CD4-positive, alpha-beta T cell (primary cell): ENCODE data around the gene OR6C3. TPM values are rescaled to one million over a fixed set of nuclear protein-coding genes. Genes with fewer than 3 reads are reported as not detected.
"Not testable (repeated sequence)": the region's sequence is repeated elsewhere in the genome, so short reads cannot be mapped to it uniquely, and the experiment has no call there.

Experiments used
- ATAC-seq: fragments of 200-7000 bp; cut with Tn5 transposase; one replicate; pipeline ENCODE4 v1.10.0; 2022; ENCODE audit warnings: mild to moderate bottlenecking; ENCODE audit not compliant: poor library complexity
- CTCF ChIA-PET: fragments of 350-600 bp; sonication (Branson Sonifier 250); formaldehyde crosslinking; loops from one replicate; lab custom pipeline; 2021; ENCODE audit warnings: antibody characterized with exemption, inconsistent platforms; lab: Charles Lee
- POLR2A ChIA-PET: fragments of 350-600 bp; sonication (Branson Sonifier 250); formaldehyde crosslinking; loops from one replicate; lab custom pipeline; 2021; ENCODE audit warnings: antibody characterized with exemption, inconsistent platforms; lab: Charles Lee
- DNase-seq, 14 experiments: peaks; one replicate each; pipeline ENCODE4 v3.0.0-alpha.2; 2013 to 2020; ENCODE audit warnings: mixed read lengths in 2 of 14
- H3K27ac ChIP-seq, 2 donors: one replicate each; pipeline versions ENCODE4 v1.5.1 to v1.7.0; 2013; ENCODE audit warnings: low read length in 2 of 2, low read depth in 1 of 2, mild to moderate bottlenecking in 1 of 2
- H3K27me3 ChIP-seq, 2 experiments: 1 replicate in 1 of 2; 2 replicates in 1 of 2; pipeline versions ENCODE4 v1.6.1 to v1.7.0; 2013; ENCODE audit warnings: low read length in 2 of 2, control low read depth in 1 of 2, mild to moderate bottlenecking in 1 of 2, moderate library complexity in 1 of 2; ENCODE audit not compliant: insufficient read depth in 2 of 2, control insufficient read depth in 1 of 2
- H3K36me3 ChIP-seq: one replicate; pipeline ENCODE4 v1.6.1; 2013; ENCODE audit warnings: low read length, control low read depth; ENCODE audit not compliant: insufficient read depth
- H3K4me1 ChIP-seq: one replicate; pipeline ENCODE4 v1.6.1; 2013; ENCODE audit warnings: low read length, control low read depth; ENCODE audit not compliant: insufficient read depth
- H3K4me3 ChIP-seq: one replicate; pipeline ENCODE4 v1.5.1; 2013; ENCODE audit warnings: mild to moderate bottlenecking, low read length, moderate library complexity
- H3K9me3 ChIP-seq, 2 experiments: 1 replicate in 1 of 2; 2 replicates in 1 of 2; pipeline versions ENCODE4 v1.6.1 to v1.7.0; 2013; ENCODE audit warnings: low read length in 2 of 2, mild to moderate bottlenecking in 2 of 2, control low read depth in 1 of 2, moderate library complexity in 1 of 2; ENCODE audit not compliant: control insufficient read depth in 1 of 2, insufficient read depth in 1 of 2
- H3K27ac Mint-ChIP-seq: one replicate; pipeline ENCODE4 v1.8.0; 2020; ENCODE audit warnings: mixed read lengths
- H3K27me3 Mint-ChIP-seq: one replicate; pipeline ENCODE4 v1.8.0; 2021; ENCODE audit warnings: mixed read lengths
- H3K36me3 Mint-ChIP-seq: one replicate; pipeline ENCODE4 v1.8.0; 2021; ENCODE audit warnings: low read depth, mixed read lengths
- H3K4me1 Mint-ChIP-seq: one replicate; pipeline ENCODE4 v1.8.0; 2021; ENCODE audit warnings: low read depth, mixed read lengths
- H3K4me3 Mint-ChIP-seq: one replicate; pipeline ENCODE4 v1.8.0; 2020; ENCODE audit warnings: mild to moderate bottlenecking, mixed read lengths
- H3K9me3 Mint-ChIP-seq: one replicate; pipeline ENCODE4 v1.8.0; 2020; ENCODE audit warnings: mixed read lengths
- CTCF ChIP-seq: fragments of 200-600 bp; IDR thresholded peaks from one replicate; pipeline ENCODE4 v1.8.0; 2022; ENCODE audit warnings: antibody characterized with exemption, mild to moderate bottlenecking
- intact Hi-C, 2 experiments: fragments of 100-400 bp; cut with DNase I in 1 of 2; cut with micrococcal nuclease in 1 of 2; formaldehyde crosslinking; loops; one replicate each; pipeline versions ENCODE4 v1.15.1 to v1.9.0; 2023 to 2025; cut with DNase I, micrococcal nuclease
- total RNA-seq, 174 experiments: library from RNA in 2 of 174; stranded (reverse) in 2 of 174; gene quantifications; one replicate each; pipeline ENCODE4 v1.2.3 and lab custom pipeline; 2021 to 2026

The OR6C3 gene
- total RNA-seq, 2 experiments from 2014 or later = not detected

- no peaks in the 10 kb centered on the region for H3K36me3 Mint-ChIP-seq
- H3K27ac ChIP-seq = no peak within 1 kb of the TSS
- no peak within 1 kb of the TSS for H3K27ac Mint-ChIP-seq
- H3K9me3 Mint-ChIP-seq = peaks cover 3% of the 10 kb centered on the region
- POLR2A ChIA-PET = no interaction called here
- H3K36me3 ChIP-seq = no peaks in the 10 kb centered on the region
- no peaks in the 10 kb centered on the region for H3K9me3 ChIP-seq
- TF ChIP-seq CTCF = no peak
- intact Hi-C loops = no loop called here
- CTCF ChIA-PET = no interaction called here
- H3K4me1 ChIP-seq = no peaks in the 10 kb centered on the region
- peaks cover 45% of the 10 kb centered on the region for H3K27me3 Mint-ChIP-seq
- peaks cover 0 to 11% of the 10 kb centered on the region in 2 experiments for H3K27me3 ChIP-seq
- H3K4me1 Mint-ChIP-seq = no peaks in the 10 kb centered on the region
- H3K4me3 Mint-ChIP-seq = no peak within 1 kb of the TSS
- H3K4me3 ChIP-seq = no peak within 1 kb of the TSS
- DNase-seq = no peak
- no peak for ATAC-seq
Measured at GRCh38 chr12:55296469-55296868, 34.1 kb upstream of the OR6C3 start, which contains the start of gene OR6C6. OR6C6 (minus strand) TSS chr12:55296569; CDS start chr12:55295232, 1,337 bp downstream.

GRCh38 chr12:55314043-55314442, 16.5 kb upstream of the OR6C3 start, which contains the start of gene OR6C1:
OR6C1 (plus strand) TSS chr12:55314343; CDS start chr12:55320600, 6,257 bp downstream.
- H3K4me1 Mint-ChIP-seq = no peaks in the 10 kb centered on the region
- H3K27me3 ChIP-seq = peaks cover 0 to 15% of the 10 kb centered on the region in 2 experiments
- no peaks in the 10 kb centered on the region for H3K4me1 ChIP-seq
- no peak for DNase-seq
- no peaks in the 10 kb centered on the region for H3K36me3 Mint-ChIP-seq
- no peak within 1 kb of the TSS for H3K27ac ChIP-seq
- H3K9me3 ChIP-seq = peaks cover 0 to under 1% of the 10 kb centered on the region in 2 experiments
- H3K4me3 ChIP-seq = no peak within 1 kb of the TSS
- peaks cover 33% of the 10 kb centered on the region for H3K27me3 Mint-ChIP-seq
- H3K36me3 ChIP-seq = no peaks in the 10 kb centered on the region
- ChIA-PET POLR2A (no interaction called here), CTCF (no interaction called here)
- TF ChIP-seq CTCF = no peak
- H3K4me3 Mint-ChIP-seq = no peak within 1 kb of the TSS
- peaks cover 2% of the 10 kb centered on the region for H3K9me3 Mint-ChIP-seq
- intact Hi-C loops = no loop called here
- no peak within 1 kb of the TSS for H3K27ac Mint-ChIP-seq
- ATAC-seq = no peak

GRCh38 chr12:55320201-55320600, 10.3 kb upstream of the OR6C3 start:
- Histone ChIP-seq H3K9me3 (peaks cover 0 to 5% of the 10 kb centered on the region in 2 experiments), H3K27me3 (peaks cover 4 to 17% of the 10 kb centered on the region in 2 experiments), H3K27ac (no peak overlapping the region), H3K36me3 (no peaks in the 10 kb centered on the region), H3K4me3 (no peak overlapping the region), H3K4me1 (no peaks in the 10 kb centered on the region)
- POLR2A ChIA-PET = no interaction called here
- CTCF ChIA-PET = no interaction called here
- H3K4me1 Mint-ChIP-seq = no peaks in the 10 kb centered on the region
- no peak for TF ChIP-seq CTCF
- no peak for DNase-seq
- H3K36me3 Mint-ChIP-seq = no peaks in the 10 kb centered on the region
- H3K27me3 Mint-ChIP-seq = peaks cover 34% of the 10 kb centered on the region
- H3K4me3 Mint-ChIP-seq = no peak overlapping the region
- intact Hi-C loops = no loop called here
- H3K27ac Mint-ChIP-seq = no peak overlapping the region
- H3K9me3 Mint-ChIP-seq = no peaks in the 10 kb centered on the region
- no peak for ATAC-seq

GRCh38 chr12:55325801-55326200, 4.7 kb upstream of the OR6C3 start:
- CTCF ChIA-PET, ATAC-seq, H3K4me1 ChIP-seq, intact Hi-C loops, H3K36me3 Mint-ChIP-seq, DNase-seq, H3K27me3 ChIP-seq, H3K27ac Mint-ChIP-seq, H3K4me3 ChIP-seq, H3K9me3 ChIP-seq, POLR2A ChIA-PET, H3K4me1 Mint-ChIP-seq, H3K9me3 Mint-ChIP-seq, H3K27ac ChIP-seq, H3K4me3 Mint-ChIP-seq, H3K36me3 ChIP-seq: not testable (repeated sequence)
- H3K27me3 Mint-ChIP-seq = peaks cover 29% of the 10 kb centered on the region
